PFSK-1 (cell line): ENCODE results near the gene SLC30A9.

Source experiments
- POLR2AphosphoS5 ChIP-seq: IDR thresholded peaks from 2 replicates; pipeline ENCODE4 v1.6.1; 2012; ENCODE audit warnings: low read depth, mild to moderate bottlenecking, control low read depth, low read length, moderate library complexity
- TF ChIP-seq, protein P1 (sequence below), 2 experiments: IDR thresholded peaks; 2 replicates each; pipeline versions ENCODE4 v1.6.1 to v1.8.0; 2011 to 2012; ENCODE audit warnings: low read depth in 2 of 2, low read length in 2 of 2, control low read depth in 1 of 2, inconsistent platforms in 1 of 2, mild to moderate bottlenecking in 1 of 2, moderate library complexity in 1 of 2; ENCODE audit not compliant: insufficient read depth in 1 of 2

DNA sequence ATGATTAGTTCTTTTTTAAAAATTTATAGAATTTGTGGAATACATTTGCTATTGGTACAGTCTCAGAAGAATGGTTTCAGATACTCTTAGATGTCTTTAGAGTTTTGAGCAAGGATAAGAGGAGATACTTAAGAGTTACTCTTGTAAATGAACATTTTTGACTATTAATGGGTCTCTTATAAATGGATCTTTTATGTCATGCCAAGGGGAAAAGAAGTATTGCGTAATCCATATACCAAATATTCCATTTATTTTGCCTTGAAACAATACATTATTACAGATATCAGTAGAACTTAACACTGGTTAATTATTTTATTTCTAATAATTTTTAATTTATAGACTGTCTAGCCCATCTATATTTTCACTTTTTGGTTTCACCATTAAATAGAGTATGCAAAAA lies 25.9 kb upstream of the SLC30A9 start:
- TF ChIP-seq, protein P1, sequence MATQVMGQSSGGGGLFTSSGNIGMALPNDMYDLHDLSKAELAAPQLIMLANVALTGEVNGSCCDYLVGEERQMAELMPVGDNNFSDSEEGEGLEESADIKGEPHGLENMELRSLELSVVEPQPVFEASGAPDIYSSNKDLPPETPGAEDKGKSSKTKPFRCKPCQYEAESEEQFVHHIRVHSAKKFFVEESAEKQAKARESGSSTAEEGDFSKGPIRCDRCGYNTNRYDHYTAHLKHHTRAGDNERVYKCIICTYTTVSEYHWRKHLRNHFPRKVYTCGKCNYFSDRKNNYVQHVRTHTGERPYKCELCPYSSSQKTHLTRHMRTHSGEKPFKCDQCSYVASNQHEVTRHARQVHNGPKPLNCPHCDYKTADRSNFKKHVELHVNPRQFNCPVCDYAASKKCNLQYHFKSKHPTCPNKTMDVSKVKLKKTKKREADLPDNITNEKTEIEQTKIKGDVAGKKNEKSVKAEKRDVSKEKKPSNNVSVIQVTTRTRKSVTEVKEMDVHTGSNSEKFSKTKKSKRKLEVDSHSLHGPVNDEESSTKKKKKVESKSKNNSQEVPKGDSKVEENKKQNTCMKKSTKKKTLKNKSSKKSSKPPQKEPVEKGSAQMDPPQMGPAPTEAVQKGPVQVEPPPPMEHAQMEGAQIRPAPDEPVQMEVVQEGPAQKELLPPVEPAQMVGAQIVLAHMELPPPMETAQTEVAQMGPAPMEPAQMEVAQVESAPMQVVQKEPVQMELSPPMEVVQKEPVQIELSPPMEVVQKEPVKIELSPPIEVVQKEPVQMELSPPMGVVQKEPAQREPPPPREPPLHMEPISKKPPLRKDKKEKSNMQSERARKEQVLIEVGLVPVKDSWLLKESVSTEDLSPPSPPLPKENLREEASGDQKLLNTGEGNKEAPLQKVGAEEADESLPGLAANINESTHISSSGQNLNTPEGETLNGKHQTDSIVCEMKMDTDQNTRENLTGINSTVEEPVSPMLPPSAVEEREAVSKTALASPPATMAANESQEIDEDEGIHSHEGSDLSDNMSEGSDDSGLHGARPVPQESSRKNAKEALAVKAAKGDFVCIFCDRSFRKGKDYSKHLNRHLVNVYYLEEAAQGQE (IDR thresholded peaks at IDR 0.05; ENCODE audit: insufficient read depth in 1 of 2, low read depth in 2 of 2, low read length in 2 of 2): no peak
- TF ChIP-seq POLR2AphosphoS5: no peak
